Stimulated activated CD8-positive, alpha-beta memory T cell treated with anti-CD3 and anti-CD28 coated beads, Interleukin-7, amount 100 ng/mL, for 48 hours (primary cell): ENCODE data around the gene ZBTB20.

Source experiments
- DNase-seq, 2 donors: peaks; one replicate each; pipeline ENCODE4 v3.0.0-alpha.2; 2020; ENCODE audit warnings: low read depth in 1 of 2; ENCODE audit errors: extremely low read depth in 1 of 2

Gene ZBTB20

GRCh38 chr3:114878114-114878839, 268.8 kb downstream of the ZBTB20 start:
- DNase-seq: no peak

- DNase-seq: no peak
Measured at GRCh38 chr3:114877378-114878113, 269.5 kb downstream of the ZBTB20 start.

- no peak for DNase-seq
Measured at GRCh38 chr3:114874522-114874971, 272.5 kb downstream of the ZBTB20 start.

GRCh38 chr3:114873591-114873990, 273.5 kb downstream of the ZBTB20 start:
- DNase-seq: no peak

GRCh38 chr3:114872588-114872987, 274.5 kb downstream of the ZBTB20 start:
- DNase-seq: no peak

- no peak for DNase-seq
Measured at GRCh38 chr3:114872050-114872449, 275.0 kb downstream of the ZBTB20 start.

- no peak for DNase-seq
Measured at GRCh38 chr3:114867835-114868503, 279.1 kb downstream of the ZBTB20 start.

GRCh38 chr3:114867359-114867758, 279.7 kb downstream of the ZBTB20 start:
- DNase-seq: no peak

- no peak for DNase-seq
Measured at GRCh38 chr3:114866430-114866829, 280.7 kb downstream of the ZBTB20 start.

- DNase-seq: no peak
Measured at GRCh38 chr3:114864970-114865369, 282.1 kb downstream of the ZBTB20 start.

GRCh38 chr3:114863848-114864247, 283.2 kb downstream of the ZBTB20 start:
- no peak for DNase-seq

- no peak for DNase-seq
Measured at GRCh38 chr3:114861666-114862065, 285.4 kb downstream of the ZBTB20 start.

- DNase-seq: no peak
Measured at GRCh38 chr3:114860531-114860930, 286.6 kb downstream of the ZBTB20 start.

- DNase-seq: no peak
Measured at GRCh38 chr3:114858329-114858728, 288.8 kb downstream of the ZBTB20 start.

- DNase-seq: no peak
Measured at GRCh38 chr3:114857299-114857701, 289.8 kb downstream of the ZBTB20 start.

GRCh38 chr3:114856835-114857234, 290.3 kb downstream of the ZBTB20 start:
- no peak for DNase-seq

GRCh38 chr3:114855839-114856238, 291.2 kb downstream of the ZBTB20 start:
- no peak for DNase-seq

GRCh38 chr3:114852966-114853365, 294.1 kb downstream of the ZBTB20 start:
- DNase-seq: no peak

GRCh38 chr3:114850898-114851297, 296.2 kb downstream of the ZBTB20 start:
- DNase-seq: no peak

GRCh38 chr3:114848643-114849350, 298.3 kb downstream of the ZBTB20 start:
- no peak for DNase-seq

GRCh38 chr3:114848082-114848481, 299.0 kb downstream of the ZBTB20 start:
- DNase-seq: no peak
